Kidney (tissue), 14 donors: ENCODE measurements around the gene AKAP6. TPM values are rescaled to one million over a fixed set of nuclear protein-coding genes. Genes with fewer than 3 reads are reported as not detected.
A peak's percentile ranks its signal among the peaks of the same experiment; 100 is the strongest.

Source experiments
- DNase-seq, 5 donors: peaks; one replicate each; pipeline ENCODE4 v3.0.0-alpha.2; 2013 to 2020
- FAIRE-seq: peaks from 2 replicates; lab custom pipeline; 2012; peaks lifted over from hg19 to GRCh38; lab: Jason Lieb, UNC
- H3K27ac ChIP-seq, 2 donors: one replicate each; pipeline ENCODE4 v1.7.0; 2013; ENCODE audit warnings: low read depth in 2 of 2, low read length in 2 of 2, inconsistent platforms in 1 of 2
- H3K27me3 ChIP-seq: one replicate; pipeline ENCODE4 v1.7.1; 2013; ENCODE audit warnings: low read length, inconsistent platforms; ENCODE audit not compliant: control insufficient read depth, insufficient read depth
- H3K36me3 ChIP-seq, 3 donors: one replicate each; pipeline versions ENCODE4 v1.7.0 to v1.7.1; 2013; ENCODE audit warnings: low read length in 3 of 3, control low read depth in 1 of 3, inconsistent platforms in 1 of 3; ENCODE audit not compliant: insufficient read depth in 3 of 3, control insufficient read depth in 2 of 3
- H3K4me1 ChIP-seq, 3 donors: one replicate each; pipeline versions ENCODE4 v1.7.0 to v1.7.1; 2013; ENCODE audit warnings: low read length in 3 of 3, inconsistent platforms in 1 of 3, low read depth in 1 of 3; ENCODE audit not compliant: control insufficient read depth in 2 of 3, insufficient read depth in 2 of 3
- H3K4me3 ChIP-seq, 3 donors: one replicate each; pipeline versions ENCODE4 v1.7.0 to v1.8.1; 2013; ENCODE audit warnings: low read length in 3 of 3, control low read depth in 1 of 3, inconsistent platforms in 1 of 3
- H3K9ac ChIP-seq, 3 donors: one replicate each; pipeline versions ENCODE4 v1.7.0 to v1.7.1; 2013; ENCODE audit warnings: low read length in 3 of 3, control low read depth in 1 of 3, inconsistent platforms in 1 of 3
- H3K9me3 ChIP-seq, 3 donors: one replicate each; pipeline versions ENCODE4 v1.7.0 to v1.7.1; 2013; ENCODE audit warnings: low read length in 3 of 3, control low read depth in 1 of 3, inconsistent platforms in 1 of 3; ENCODE audit not compliant: control insufficient read depth in 2 of 3, insufficient read depth in 1 of 3
- CTCF ChIP-seq: IDR thresholded peaks from 3 replicates; pipeline ENCODE4 v1.5.1; 2012; ENCODE audit warnings: mild to moderate bottlenecking, moderate library complexity, borderline replicate concordance; ENCODE audit not compliant: insufficient read depth; ENCODE audit errors: extremely low read depth
- intact Hi-C: fragments of 100-400 bp; cut with DNase I; formaldehyde crosslinking; loops from one replicate; pipeline ENCODE4 v1.11.1; 2022
- polyA plus RNA-seq: library from polyadenylated mRNA; stranded (reverse); fragments of 350-450 nt; fragmentation: Illumina TruSeq; extraction: RNeasy Lipid Tissue Mini Kit (QIAGEN cat#74804); gene quantifications from one replicate; pipeline ENCODE4 v1.2.3, GENCODE V29; 2014; ENCODE audit warnings: low read depth, low replicate concordance; ENCODE audit not compliant: insufficient read depth
- total RNA-seq: library from RNA; stranded (reverse); fragmentation: NEBNext Ultra II Directional; extraction: Animal tissue kit (Norgen Biotek cat#: 25700); gene quantifications from one replicate; pipeline ENCODE4 v1.2.1, GENCODE V29; 2021
- donor health status: control.
- donor health status: control.
- donor health status: control.
- donor health status: control.
- donor health status: control.
- donor health status: DM: yes; HTN: yes; CAD: no.
- donor health status: Normal renal cell carcinoma (clear cell type).

The AKAP6 gene
- total and polyA plus RNA-seq, 2 donors from 2014 or later: 0.92 to 10.5 TPM

GRCh38 chr14:32571995-32572866 lies 243.1 kb downstream of the AKAP6 start:
- no peak for FAIRE-seq
- no peaks in the 10 kb centered on the region for H3K9me3 ChIP-seq
- no peaks in the 10 kb centered on the region for H3K36me3 ChIP-seq
- no peaks in the 10 kb centered on the region for H3K4me1 ChIP-seq
- H3K27ac ChIP-seq: peak overlapping the region; percentile 13 to 24
- intact Hi-C loops: loop anchor here (10.0 kb wide), 1 partner anchor 1223 kb away; no protein-coding TSS in a partner anchor
- no peaks in the 10 kb centered on the region for H3K27me3 ChIP-seq
- H3K4me3 ChIP-seq: peak overlapping the region in 1 of 3 donors; percentile 35
- peak in 1 of 5 donors; percentile 55 for DNase-seq
- no peak overlapping the region for H3K9ac ChIP-seq
- no peak for TF ChIP-seq CTCF

GRCh38 chr14:32572867-32573150 lies 243.7 kb downstream of the AKAP6 start:
- no peaks in the 10 kb centered on the region for H3K4me1 ChIP-seq
- no peak for FAIRE-seq
- no peaks in the 10 kb centered on the region for H3K9me3 ChIP-seq
- TF ChIP-seq CTCF: no peak
- H3K27ac ChIP-seq: peak overlapping the region; percentile 13 to 24
- intact Hi-C loops: loop anchor here (10.0 kb wide), 1 partner anchor 1222 kb away; no protein-coding TSS in a partner anchor
- peak overlapping the region in 2 of 3 donors; percentile 35 to 47 for H3K4me3 ChIP-seq
- DNase-seq: peak in 1 of 5 donors; percentile 22
- no peak overlapping the region for H3K9ac ChIP-seq
- H3K27me3 ChIP-seq: no peaks in the 10 kb centered on the region
- no peaks in the 10 kb centered on the region for H3K36me3 ChIP-seq

GRCh38 chr14:32574269-32574668 lies 245.2 kb downstream of the AKAP6 start:
- no peaks in the 10 kb centered on the region for H3K36me3 ChIP-seq
- H3K9ac ChIP-seq: no peak overlapping the region
- intact Hi-C loops: loop anchor here (10.0 kb wide), 1 partner anchor 1221 kb away; no protein-coding TSS in a partner anchor
- H3K4me1 ChIP-seq: no peaks in the 10 kb centered on the region
- H3K27ac ChIP-seq: no peak overlapping the region
- FAIRE-seq (no peak), DNase-seq (no peak)
- H3K9me3 ChIP-seq: no peaks in the 10 kb centered on the region
- no peak for TF ChIP-seq CTCF
- no peaks in the 10 kb centered on the region for H3K27me3 ChIP-seq
- H3K4me3 ChIP-seq: no peak overlapping the region
